ENCODE measurements around the gene GMPPA. TPM values are rescaled to one million over a fixed set of nuclear protein-coding genes. Genes with fewer than 3 reads are reported as not detected.

Gene GMPPA
- total RNA-seq, 6 experiments from 2014 or later, result 21.7 to 54.1 (median 40.2) TPM

GRCh38 chr2:219459460-219460311 lies 39.0 kb upstream of the GMPPA start:
- TF ChIP-seq POLR2A (IDR thresholded peaks at IDR 0.05), result no peak
- peak; percentile 60 to 89 (median 84) for TF ChIP-seq CTCF (IDR thresholded peaks at IDR 0.05)
- H3K36me3 ChIP-seq, result no peaks in the 10 kb centered on the region
- intact Hi-C loops (cut with DNase I), result no loop called here
- DNase-seq (peak; percentile 62 to 63 (median 62)), ATAC-seq (peak; percentile 86 to 94 (median 90))
- H3K9me3 ChIP-seq, result no peaks in the 10 kb centered on the region
- no peak overlapping the region for H3K27ac ChIP-seq
- H3K4me1 ChIP-seq, result no peaks in the 10 kb centered on the region
- no peak overlapping the region for H3K4me3 ChIP-seq
- H3K27me3 ChIP-seq, result no peaks in the 10 kb centered on the region
- 45% methylated on average over 5 of the region's 14 CpGs for WGBS (ENCODE audit: insufficient coverage, low coverage, low lambda C conversion rate, missing lambda C conversion rate)

- Histone ChIP-seq H3K27ac (no peak overlapping the region), H3K9me3 (no peaks in the 10 kb centered on the region), H3K36me3 (no peaks in the 10 kb centered on the region), H3K27me3 (no peaks in the 10 kb centered on the region), H3K4me3 (no peak overlapping the region), H3K4me1 (no peaks in the 10 kb centered on the region)
- no peak for ATAC-seq
- peak in 1 of 3 donors; percentile 51 for DNase-seq
- WGBS (ENCODE audit: insufficient coverage, low coverage, low lambda C conversion rate, missing lambda C conversion rate), result no CpG with 5 or more reads among the region's 18 CpGs
- intact Hi-C loops (cut with DNase I), result no loop called here
- TF ChIP-seq POLR2A (IDR thresholded peaks at IDR 0.05) (no peak), CTCF (IDR thresholded peaks at IDR 0.05) (no peak)
These were observed 38.2 kb upstream of the GMPPA start for GRCh38 chr2:219460424-219460926.

- H3K36me3 ChIP-seq, result no peaks in the 10 kb centered on the region
- TF ChIP-seq CTCF (IDR thresholded peaks at IDR 0.05), result no peak
- TF ChIP-seq POLR2A (IDR thresholded peaks at IDR 0.05), result no peak
- H3K4me1 ChIP-seq, result no peaks in the 10 kb centered on the region
- intact Hi-C loops (cut with DNase I), result no loop called here
- H3K4me3 ChIP-seq, result no peak overlapping the region
- H3K27ac ChIP-seq, result no peak overlapping the region
- WGBS (ENCODE audit: insufficient coverage, low coverage, low lambda C conversion rate, missing lambda C conversion rate), result 3% methylated on average over 5 of the region's 11 CpGs
- H3K27me3 ChIP-seq, result no peaks in the 10 kb centered on the region
- DNase-seq (no peak), ATAC-seq (no peak)
- H3K9me3 ChIP-seq, result no peaks in the 10 kb centered on the region
These were observed 37.6 kb upstream of the GMPPA start for GRCh38 chr2:219461047-219461514.

GRCh38 chr2:219461669-219462068 lies 37.0 kb upstream of the GMPPA start:
- no peaks in the 10 kb centered on the region for H3K9me3 ChIP-seq
- DNase-seq (no peak), ATAC-seq (no peak)
- no peak overlapping the region for H3K4me3 ChIP-seq
- H3K4me1 ChIP-seq, result no peaks in the 10 kb centered on the region
- TF ChIP-seq POLR2A (IDR thresholded peaks at IDR 0.05) (no peak), CTCF (IDR thresholded peaks at IDR 0.05) (no peak)
- H3K27ac ChIP-seq, result no peak overlapping the region
- no peaks in the 10 kb centered on the region for H3K36me3 ChIP-seq
- no peaks in the 10 kb centered on the region for H3K27me3 ChIP-seq
- no CpG with 5 or more reads among the region's 14 CpGs for WGBS (ENCODE audit: insufficient coverage, low coverage, low lambda C conversion rate, missing lambda C conversion rate)
- intact Hi-C loops (cut with DNase I), result no loop called here

Measured in right lobe of liver (tissue), 6 donors.